Measurements from ENCODE around the gene RGMA. TPM values are rescaled to one million over a fixed set of nuclear protein-coding genes. Genes with fewer than 3 reads are reported as not detected.
A peak's percentile ranks its signal among the peaks of the same experiment; 100 is the strongest.

Gene RGMA
- polyA plus RNA-seq, 1 experiment = 0.17 TPM

DNA sequence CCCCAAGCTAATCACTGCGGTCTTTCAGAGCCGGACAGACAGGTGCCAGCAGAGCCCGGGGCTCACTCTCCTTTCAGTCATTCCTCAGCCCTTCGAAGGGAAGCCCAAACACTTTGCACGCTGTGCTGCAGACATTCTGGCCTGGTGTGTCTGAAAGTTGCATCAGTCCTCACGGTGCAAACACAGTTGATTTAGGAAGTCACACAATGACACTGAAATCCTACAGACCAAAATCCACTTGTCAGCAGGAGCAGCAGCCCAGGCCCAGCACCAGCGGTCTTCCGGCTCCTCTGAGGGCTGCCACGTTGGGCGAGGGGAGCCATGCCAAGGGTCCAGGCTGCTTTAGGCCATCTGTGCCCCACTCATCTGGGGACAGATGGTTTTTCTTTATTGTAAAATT, 61.6 kb downstream of the RGMA start:
- Histone ChIP-seq H3K4me3 (ENCODE audit: low read depth, low read length) (no peak overlapping the region), H3K27ac (ENCODE audit: low read depth, low read length) (peak overlapping the region; percentile 11), H3K27me3 (ENCODE audit: control insufficient read depth, insufficient read depth, low read length) (no peaks in the 10 kb centered on the region), H3K9me3 (ENCODE audit: control insufficient read depth, insufficient read depth, low read length) (no peaks in the 10 kb centered on the region; the same call in 1 of the 2 replicates)
- CTCF ChIA-PET = interaction anchor here (4.2 to 4.9 kb wide), 2 partner anchors 230 to 1092 kb away, joined by 52 to 75 read pairs; no protein-coding TSS in a partner anchor
- TF ChIP-seq, protein P1, sequence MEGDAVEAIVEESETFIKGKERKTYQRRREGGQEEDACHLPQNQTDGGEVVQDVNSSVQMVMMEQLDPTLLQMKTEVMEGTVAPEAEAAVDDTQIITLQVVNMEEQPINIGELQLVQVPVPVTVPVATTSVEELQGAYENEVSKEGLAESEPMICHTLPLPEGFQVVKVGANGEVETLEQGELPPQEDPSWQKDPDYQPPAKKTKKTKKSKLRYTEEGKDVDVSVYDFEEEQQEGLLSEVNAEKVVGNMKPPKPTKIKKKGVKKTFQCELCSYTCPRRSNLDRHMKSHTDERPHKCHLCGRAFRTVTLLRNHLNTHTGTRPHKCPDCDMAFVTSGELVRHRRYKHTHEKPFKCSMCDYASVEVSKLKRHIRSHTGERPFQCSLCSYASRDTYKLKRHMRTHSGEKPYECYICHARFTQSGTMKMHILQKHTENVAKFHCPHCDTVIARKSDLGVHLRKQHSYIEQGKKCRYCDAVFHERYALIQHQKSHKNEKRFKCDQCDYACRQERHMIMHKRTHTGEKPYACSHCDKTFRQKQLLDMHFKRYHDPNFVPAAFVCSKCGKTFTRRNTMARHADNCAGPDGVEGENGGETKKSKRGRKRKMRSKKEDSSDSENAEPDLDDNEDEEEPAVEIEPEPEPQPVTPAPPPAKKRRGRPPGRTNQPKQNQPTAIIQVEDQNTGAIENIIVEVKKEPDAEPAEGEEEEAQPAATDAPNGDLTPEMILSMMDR (IDR thresholded peaks at IDR 0.05; ENCODE audit: low read depth, low read length) = no peak
- POLR2A ChIA-PET = interaction anchor here (0.6 kb wide), 1 partner anchor 104 kb away, joined by 3 read pairs; no protein-coding TSS in a partner anchor
- DNase-seq (ENCODE audit: low read depth, low spot score) = no peak

DNA sequence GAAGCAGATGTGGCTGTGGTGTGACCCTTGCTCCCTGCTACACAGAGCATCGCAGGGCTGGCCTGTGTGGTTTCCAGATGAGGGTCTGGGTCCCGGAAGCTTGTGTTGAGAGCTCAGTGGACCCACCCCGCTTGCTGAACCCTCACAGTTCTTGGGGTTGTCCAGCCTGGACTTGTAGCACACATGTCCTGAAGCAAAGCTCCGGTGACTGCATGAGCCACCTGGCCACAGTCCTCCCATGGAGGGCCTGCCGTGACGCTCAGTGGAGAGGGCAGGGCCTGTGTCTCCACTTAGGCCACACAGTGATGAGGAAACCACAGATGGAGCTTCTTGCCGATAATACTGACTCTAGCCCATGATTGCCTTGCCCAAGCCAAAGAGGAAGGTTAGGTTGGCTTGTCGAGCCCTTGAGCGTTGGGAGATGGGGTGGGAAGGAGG, 62.6 kb downstream of the RGMA start:
- ChIA-PET POLR2A (no interaction called here), CTCF (interaction anchor here (0.6 to 4.9 kb wide), 4 partner anchors 9 to 229 kb away, joined by 3 to 52 read pairs (median 4); no protein-coding TSS in a partner anchor)
- TF ChIP-seq, protein P1 (IDR thresholded peaks at IDR 0.05; ENCODE audit: low read depth, low read length) = no peak
- Histone ChIP-seq H3K4me3 (ENCODE audit: low read depth, low read length) (no peak overlapping the region), H3K27ac (ENCODE audit: low read depth, low read length) (no peak overlapping the region), H3K27me3 (ENCODE audit: control insufficient read depth, insufficient read depth, low read length) (no peaks in the 10 kb centered on the region), H3K9me3 (ENCODE audit: control insufficient read depth, insufficient read depth, low read length) (no peaks in the 10 kb centered on the region; the same call in 1 of the 2 replicates)
- DNase-seq (ENCODE audit: low read depth, low spot score) = no peak

DNA sequence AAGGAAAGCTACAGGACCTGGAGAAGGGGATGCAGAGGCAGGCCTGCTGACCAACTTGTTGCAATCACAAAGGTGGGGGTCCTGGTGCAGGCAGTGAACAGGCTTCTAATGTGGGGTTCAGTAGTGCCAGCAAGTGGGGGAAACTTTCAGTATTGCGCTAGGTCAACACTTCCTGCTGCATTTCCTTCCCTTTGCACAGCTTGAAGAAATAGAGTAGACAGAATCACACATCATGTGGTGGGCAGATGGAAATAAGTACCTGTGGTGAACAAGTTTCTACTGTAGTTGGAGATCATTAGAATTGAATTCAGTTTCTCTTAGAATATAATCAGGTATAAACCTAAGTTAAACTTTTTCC, 63.4 kb downstream of the RGMA start:
- Histone ChIP-seq H3K27me3 (ENCODE audit: control insufficient read depth, insufficient read depth, low read length) (no peaks in the 10 kb centered on the region), H3K4me3 (ENCODE audit: low read depth, low read length) (no peak overlapping the region), H3K9me3 (ENCODE audit: control insufficient read depth, insufficient read depth, low read length) (no peaks in the 10 kb centered on the region), H3K27ac (ENCODE audit: low read depth, low read length) (no peak overlapping the region)
- TF ChIP-seq, protein P1 (IDR thresholded peaks at IDR 0.05; ENCODE audit: low read depth, low read length) = no peak
- ChIA-PET POLR2A (interaction anchor here (0.6 kb wide), 1 partner anchor 355 kb away, joined by 7 read pairs; no protein-coding TSS in a partner anchor), CTCF (interaction anchor here (1.0 to 1.1 kb wide), 2 partner anchors 228 to 1095 kb away, joined by 4 to 5 read pairs; no protein-coding TSS in a partner anchor)
- no peak for DNase-seq (ENCODE audit: low read depth, low spot score)

DNA sequence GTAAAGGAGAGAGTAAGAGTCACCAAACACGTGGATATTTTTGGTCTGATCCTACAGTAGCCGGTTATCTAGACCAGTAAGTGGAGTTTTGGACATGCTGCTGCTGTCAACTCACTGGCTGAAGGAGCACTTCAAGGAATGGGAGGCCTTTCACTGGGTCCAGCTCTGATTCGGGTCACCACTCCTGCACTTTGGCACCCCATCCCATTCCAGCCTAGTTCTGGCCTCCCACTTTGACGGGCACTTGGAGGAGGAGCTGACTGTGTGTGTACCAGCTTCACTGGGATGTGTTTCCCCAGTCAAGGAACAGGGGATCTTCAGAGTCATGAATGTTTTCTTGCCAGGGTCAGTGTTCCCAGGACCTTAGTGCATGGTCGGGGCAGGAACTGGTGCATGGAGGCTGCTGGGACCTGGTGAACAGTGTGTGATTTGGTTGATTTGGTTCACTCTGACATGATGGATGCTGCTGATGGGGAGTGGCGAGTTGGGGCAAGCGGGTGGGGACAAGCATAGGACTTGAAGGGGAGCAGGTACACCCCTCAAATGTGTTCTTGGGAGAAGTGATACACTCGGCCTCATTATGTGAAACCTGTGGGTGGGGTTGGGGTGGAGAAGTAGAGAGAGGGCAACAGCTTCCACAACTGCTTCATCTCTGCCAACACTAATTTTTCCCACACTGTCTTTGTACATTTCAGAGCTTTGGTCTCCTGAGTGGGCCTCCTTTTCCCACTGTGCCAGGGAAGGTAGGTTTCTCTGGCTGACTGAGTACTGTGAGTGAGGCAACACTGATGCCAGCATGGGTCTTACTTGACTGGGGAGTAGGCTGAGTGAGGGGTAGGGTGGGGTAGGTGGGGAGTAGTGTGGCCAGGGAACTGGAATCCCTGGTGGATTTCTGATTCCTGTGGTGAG, 64.0 kb downstream of the RGMA start:
- Histone ChIP-seq H3K9me3 (ENCODE audit: control insufficient read depth, insufficient read depth, low read length) (no peaks in the 10 kb centered on the region), H3K4me3 (ENCODE audit: low read depth, low read length) (no peak overlapping the region), H3K27ac (ENCODE audit: low read depth, low read length) (no peak overlapping the region), H3K27me3 (ENCODE audit: control insufficient read depth, insufficient read depth, low read length) (no peaks in the 10 kb centered on the region)
- ChIA-PET POLR2A (interaction anchor here (0.6 kb wide), 1 partner anchor 355 kb away, joined by 7 read pairs; no protein-coding TSS in a partner anchor), CTCF (interaction anchor here (1.0 to 1.1 kb wide), 2 partner anchors 228 to 1095 kb away, joined by 4 to 5 read pairs; no protein-coding TSS in a partner anchor)
- TF ChIP-seq, protein P1 (IDR thresholded peaks at IDR 0.05; ENCODE audit: low read depth, low read length) = no peak
- DNase-seq (ENCODE audit: low read depth, low spot score) = no peak

DNA sequence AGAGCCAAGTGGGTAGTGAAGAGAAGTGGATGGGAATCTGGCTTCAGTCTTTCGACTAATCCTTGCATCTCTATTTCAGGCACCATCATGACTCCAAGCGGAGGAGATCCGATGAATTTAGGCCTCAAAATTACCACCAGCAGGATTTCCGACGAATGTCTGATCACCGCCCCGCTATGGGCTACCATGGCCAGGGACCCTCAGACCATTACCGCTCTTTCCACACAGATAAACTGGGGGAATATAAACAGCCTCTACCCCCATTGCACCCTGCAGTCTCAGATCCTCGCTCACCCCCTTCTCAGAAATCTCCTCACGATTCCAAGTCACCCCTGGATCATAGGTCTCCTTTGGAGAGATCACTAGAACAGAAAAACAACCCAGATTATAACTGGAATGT, 64.7 kb downstream of the RGMA start:
- TF ChIP-seq, protein P1 (IDR thresholded peaks at IDR 0.05; ENCODE audit: low read depth, low read length) = no peak
- Histone ChIP-seq H3K27me3 (ENCODE audit: control insufficient read depth, insufficient read depth, low read length) (no peaks in the 10 kb centered on the region), H3K9me3 (ENCODE audit: control insufficient read depth, insufficient read depth, low read length) (no peaks in the 10 kb centered on the region), H3K27ac (ENCODE audit: low read depth, low read length) (no peak overlapping the region), H3K4me3 (ENCODE audit: low read depth, low read length) (no peak overlapping the region)
- POLR2A ChIA-PET = no interaction called here
- CTCF ChIA-PET = no interaction called here
- DNase-seq (ENCODE audit: low read depth, low spot score) = no peak

All from AG04450 (cell line).